ENCODE measurements around the gene NRCAM.

Gene NRCAM

GRCh38 chr7:108236681-108237415 lies 219.4 kb downstream of the NRCAM start:
- no peak for DNase-seq

DNA sequence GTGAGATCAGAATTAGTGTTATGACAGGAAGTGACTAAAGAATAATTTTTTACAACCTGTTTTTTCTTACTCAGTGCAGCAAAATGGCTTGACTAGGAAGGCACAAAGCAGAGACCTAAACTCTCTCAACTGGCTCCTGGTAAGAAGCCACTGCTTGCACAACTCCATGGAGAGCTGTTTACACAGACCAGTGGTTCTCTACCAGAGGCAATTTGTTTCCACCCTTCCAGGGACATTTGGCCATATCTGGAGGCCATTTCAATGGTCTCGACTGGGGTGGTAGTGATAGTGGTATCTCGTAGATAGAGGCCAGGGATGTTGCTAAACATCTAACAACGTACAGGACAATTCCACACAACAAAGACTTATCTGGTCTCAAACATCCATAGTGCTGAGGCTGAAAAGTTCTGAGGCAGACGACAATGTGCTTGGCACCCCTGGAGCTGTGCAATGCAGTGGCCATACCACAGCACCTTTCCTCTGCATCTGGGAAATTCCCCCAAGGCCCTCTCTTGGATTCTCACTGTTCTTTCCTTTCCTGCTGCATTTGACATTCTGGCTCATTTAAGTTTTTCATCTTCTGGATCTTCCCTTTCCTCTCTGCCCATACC lies 220.7 kb downstream of the NRCAM start:
- DNase-seq, result no peak

GRCh38 chr7:108234971-108235450 lies 221.2 kb downstream of the NRCAM start:
- DNase-seq, result no peak

- DNase-seq, result no peak
These were observed 222.0 kb downstream of the NRCAM start for GRCh38 chr7:108234281-108234680.

GRCh38 chr7:108232076-108232475 lies 224.2 kb downstream of the NRCAM start:
- DNase-seq, result no peak

GRCh38 chr7:108231221-108231620 lies 225.0 kb downstream of the NRCAM start:
- DNase-seq, result no peak

GRCh38 chr7:108227366-108227765 lies 228.9 kb downstream of the NRCAM start:
- DNase-seq, result no peak

- no peak for DNase-seq
These were observed 229.4 kb downstream of the NRCAM start for GRCh38 chr7:108226816-108227299.

GRCh38 chr7:108225531-108226181 lies 230.6 kb downstream of the NRCAM start:
- DNase-seq, result no peak

DNA sequence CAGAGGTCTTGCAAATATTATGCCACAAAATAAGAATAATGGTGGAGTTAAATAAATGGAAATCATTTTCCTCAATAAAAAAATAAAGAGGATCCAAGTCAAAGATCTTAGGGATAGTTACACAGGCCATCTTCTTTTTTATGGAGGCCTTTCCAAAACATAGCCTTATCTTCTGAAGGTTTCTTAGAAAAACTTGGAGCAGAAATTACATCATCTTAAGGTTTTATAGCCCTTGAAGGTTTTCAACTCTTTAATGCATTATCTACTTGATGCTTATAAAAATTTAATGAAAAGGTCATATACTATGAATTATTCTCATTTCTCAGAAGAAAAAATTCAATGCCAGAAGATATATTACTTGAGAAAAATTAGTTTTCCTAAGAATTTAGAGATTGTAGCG lies 231.8 kb downstream of the NRCAM start:
- no peak for DNase-seq

GRCh38 chr7:108222236-108222892 lies 233.9 kb downstream of the NRCAM start:
- no peak for DNase-seq

GRCh38 chr7:108211382-108212201 lies 244.6 kb downstream of the NRCAM start:
- DNase-seq, result no peak

- DNase-seq, result no peak
These were observed 245.4 kb downstream of the NRCAM start for GRCh38 chr7:108210796-108211195.

DNA sequence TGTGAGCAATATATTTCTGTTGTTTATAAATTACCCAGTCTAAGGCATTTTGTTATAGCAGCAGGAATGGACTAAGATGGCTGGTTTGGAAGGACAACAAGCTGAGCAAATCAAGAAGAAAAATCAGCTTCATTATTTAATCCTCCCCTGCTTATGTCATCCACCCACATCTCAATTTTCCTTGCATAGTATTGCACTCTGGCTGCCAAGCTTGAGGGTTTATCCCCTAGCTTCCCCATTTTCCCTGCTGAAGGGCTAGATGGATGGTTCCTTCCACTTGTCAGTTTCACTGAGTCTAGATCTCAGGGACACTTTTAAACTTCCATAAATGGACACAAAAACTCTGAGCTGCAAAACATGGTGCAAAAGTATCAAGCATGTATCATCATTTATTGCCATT lies 250.9 kb downstream of the NRCAM start:
- DNase-seq, result no peak

GRCh38 chr7:108204281-108204796 lies 251.9 kb downstream of the NRCAM start:
- DNase-seq, result no peak

DNA sequence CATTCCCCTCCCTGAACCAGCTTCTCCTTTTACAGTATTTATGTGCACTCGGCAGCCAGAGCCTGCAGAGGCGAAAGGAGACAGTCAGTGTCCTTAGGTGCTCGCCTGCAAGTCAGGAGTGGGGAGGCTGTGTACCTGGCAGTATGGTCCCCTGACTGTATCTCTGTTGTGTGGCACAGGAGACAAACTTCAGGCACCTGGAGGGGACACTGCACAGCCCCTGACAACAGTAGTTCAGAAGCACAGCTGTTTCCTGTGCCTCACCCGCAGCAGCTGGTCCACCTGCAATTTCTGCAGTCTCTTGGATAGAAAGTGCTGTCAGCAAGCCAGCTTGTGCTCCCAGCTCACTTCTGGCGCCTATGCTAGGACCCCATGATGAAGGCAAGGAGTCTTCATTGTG lies 252.7 kb downstream of the NRCAM start:
- DNase-seq, result no peak

- DNase-seq, result no peak
These were observed 253.5 kb downstream of the NRCAM start for GRCh38 chr7:108202743-108203142.

DNA sequence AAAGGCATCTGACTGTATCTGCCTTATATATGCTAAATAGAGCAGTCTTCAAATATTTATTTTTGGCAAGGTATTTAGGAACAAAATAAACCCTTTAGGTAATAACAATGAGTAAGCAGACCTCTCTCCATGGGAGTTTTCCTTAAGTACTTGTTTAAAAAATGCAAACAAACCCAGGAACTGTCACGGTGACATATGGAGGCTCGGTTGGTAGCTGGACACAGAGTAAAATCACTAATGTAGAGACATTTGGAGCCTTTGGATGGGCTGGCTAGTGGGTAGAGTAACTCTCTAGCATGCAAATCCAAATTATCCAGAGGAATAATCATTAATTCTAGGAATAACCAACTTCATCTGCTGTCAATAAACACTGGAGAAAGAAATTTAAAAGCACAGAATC lies 254.5 kb downstream of the NRCAM start:
- DNase-seq, result no peak

DNA sequence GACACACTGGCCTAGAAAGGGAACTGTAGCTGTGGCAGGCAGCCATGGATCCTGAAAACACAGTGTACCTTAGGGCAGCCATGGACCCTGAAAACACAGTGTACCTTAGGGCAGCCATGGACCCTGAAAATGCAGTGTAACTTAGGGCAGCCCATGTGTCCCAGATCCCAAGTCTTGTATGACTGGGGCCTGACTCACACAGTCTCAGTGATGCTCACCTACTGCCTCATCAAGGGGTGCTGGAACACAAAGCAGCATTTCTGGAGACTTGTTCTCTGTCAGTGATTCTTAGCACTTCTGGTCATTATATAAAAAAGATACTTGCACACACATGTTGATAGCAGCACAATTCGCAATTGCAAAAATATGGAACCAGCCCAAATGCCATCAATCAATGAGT lies 255.9 kb downstream of the NRCAM start:
- DNase-seq, result no peak

DNA sequence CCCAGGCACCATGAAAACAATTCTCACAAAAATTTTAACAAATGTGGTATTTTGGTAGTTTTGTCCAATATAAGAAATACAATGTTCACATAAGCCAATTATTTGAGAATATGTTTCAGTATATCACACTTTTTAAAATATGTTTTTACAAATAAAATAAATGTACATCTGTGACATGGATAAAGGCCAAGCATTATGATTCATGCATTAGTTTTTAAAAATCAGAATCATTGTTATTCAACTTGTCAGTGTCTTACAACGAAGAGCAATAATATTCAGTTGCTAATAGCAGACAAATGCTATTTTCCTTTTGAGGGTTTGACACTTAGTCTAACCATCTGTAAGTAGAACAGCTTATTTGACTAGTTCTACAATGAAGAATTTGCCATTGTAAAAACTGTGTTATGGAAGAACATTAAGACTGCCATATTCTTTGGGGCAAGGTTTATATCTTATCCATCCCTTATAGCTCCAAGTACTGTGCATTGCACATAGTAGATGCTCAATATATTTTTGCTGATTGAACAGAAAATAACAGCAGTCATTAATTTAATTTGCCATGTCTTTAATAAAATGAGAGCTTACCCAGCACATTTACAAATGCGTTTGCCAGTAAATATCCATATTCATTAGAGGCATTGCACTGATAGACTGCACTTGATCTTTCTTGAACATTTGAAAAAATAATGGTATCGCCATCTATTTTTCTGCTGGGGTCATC lies 258.7 kb downstream of the NRCAM start:
- no peak for DNase-seq

DNA sequence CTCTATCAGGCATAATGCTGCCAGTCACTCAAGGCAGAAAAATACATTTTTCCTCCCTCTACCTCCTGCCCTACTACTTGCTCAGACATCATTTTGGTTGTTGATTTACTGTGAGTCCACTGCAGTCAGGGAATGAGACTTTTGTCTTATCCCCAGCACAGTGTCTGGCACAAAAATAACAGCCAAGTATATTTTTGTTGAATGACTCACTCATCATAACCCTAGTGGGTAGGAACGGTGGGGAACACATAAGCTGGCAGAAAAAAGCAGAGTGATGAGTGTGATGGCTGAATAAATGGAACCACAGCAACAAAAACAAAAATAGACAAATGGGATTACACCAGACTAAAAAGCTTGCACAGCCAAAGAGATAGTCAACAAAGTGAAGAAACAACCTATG lies 260.2 kb downstream of the NRCAM start:
- no peak for DNase-seq

All from activated CD8-positive, alpha-beta memory T cell treated with anti-CD3 and anti-CD28 coated beads, Interleukin-2, amount 50 U/mL, for 4 hours (primary cell).